HEK293 (cell line): ENCODE measurements around the gene DENND2A.

Experiments
- CTCF ChIA-PET: fragments of 350-600 bp; formaldehyde crosslinking; extraction: SDS; loops from one replicate; lab custom pipeline; 2021; ENCODE audit warnings: antibody characterized with exemption; lab: Yijun Ruan, JAX
- POLR2A ChIA-PET: fragments of 300-600 bp; formaldehyde crosslinking; extraction: SDS; loops from one replicate; lab custom pipeline; 2020; ENCODE audit warnings: antibody characterized with exemption, inconsistent platforms; lab: Yijun Ruan, JAX
- H3K27ac ChIP-seq: fragments of 200-500 bp; sonication (Bioruptor generic); 2 replicates; pipeline ENCODE4 v1.5.1; 2014; ENCODE audit warnings: low read depth, low read length, control low read depth, inconsistent platforms; ENCODE audit errors: extremely low read depth
- H3K36me3 ChIP-seq, 2 experiments: fragments of 200-500 bp in 1 of 2; sonication (Bioruptor generic) in 1 of 2; 1 replicate in 1 of 2; 2 replicates in 1 of 2; pipeline ENCODE4 v1.5.1; 2014 to 2017; ENCODE audit warnings: inconsistent platforms in 2 of 2, low read length in 2 of 2; ENCODE audit not compliant: control insufficient read depth in 2 of 2, insufficient read depth in 1 of 2
- H3K4me1 ChIP-seq: fragments of 200-500 bp; sonication (Bioruptor generic); 2 replicates; pipeline ENCODE4 v1.5.1; 2014; ENCODE audit warnings: mild to moderate bottlenecking, low read length, inconsistent platforms; ENCODE audit not compliant: control insufficient read depth, insufficient read depth
- H3K4me3 ChIP-seq: 2 replicates; pipeline ENCODE4 v1.5.1; 2011; ENCODE audit warnings: low read depth, mild to moderate bottlenecking, control low read depth, low read length, moderate library complexity
- H3K9me3 ChIP-seq: fragments of 200-500 bp; sonication (Bioruptor generic); 2 replicates; pipeline ENCODE4 v1.5.1; 2014; ENCODE audit warnings: low read depth, low read length, inconsistent platforms; ENCODE audit not compliant: control insufficient read depth, insufficient read depth
- HOXA7 ChIP-seq: sonication (generic); formaldehyde crosslinking; IDR thresholded peaks from 2 replicates; pipeline ENCODE4 v1.8.1; 2022; ENCODE audit warnings: missing genetic modification reagents, borderline replicate concordance
- MEIS1 ChIP-seq: sonication (generic); formaldehyde crosslinking; IDR thresholded peaks from 2 replicates; pipeline ENCODE4 v1.8.1; 2022; ENCODE audit warnings: missing genetic modification reagents, mild to moderate bottlenecking, borderline replicate concordance
- MZF1 ChIP-seq: fragments of 450-650 bp; formaldehyde crosslinking; IDR thresholded peaks from 2 replicates; pipeline ENCODE4 v1.5.1; 2017; ENCODE audit warnings: missing biosample characterization, missing genetic modification characterization, borderline replicate concordance
- WT1 ChIP-seq: fragments of 450-650 bp; formaldehyde crosslinking; IDR thresholded peaks from 2 replicates; pipeline ENCODE4 v1.5.1; 2016; ENCODE audit warnings: missing biosample characterization, missing genetic modification characterization
- YY2 ChIP-seq: fragments of 450-650 bp; formaldehyde crosslinking; IDR thresholded peaks from 2 replicates; pipeline ENCODE4 v1.5.1; 2016; ENCODE audit warnings: missing biosample characterization, missing genetic modification characterization
- ZBTB17 ChIP-seq: fragments of 450-650 bp; formaldehyde crosslinking; IDR thresholded peaks from 2 replicates; pipeline ENCODE4 v1.5.1; 2016; ENCODE audit warnings: missing biosample characterization, missing genetic modification characterization
- ZNF146 ChIP-seq: fragments of 450-650 bp; formaldehyde crosslinking; IDR thresholded peaks from 2 replicates; pipeline ENCODE4 v1.5.1; 2016; ENCODE audit warnings: missing biosample characterization, missing genetic modification characterization
- ZNF148 ChIP-seq: fragments of 450-650 bp; formaldehyde crosslinking; IDR thresholded peaks from 2 replicates; pipeline ENCODE4 v1.5.0; 2017; ENCODE audit warnings: missing biosample characterization, missing genetic modification characterization, borderline replicate concordance
- ZNF223 ChIP-seq: fragments of 450-650 bp; formaldehyde crosslinking; IDR thresholded peaks from 2 replicates; pipeline ENCODE4 v1.5.1; 2016; ENCODE audit warnings: missing biosample characterization, missing genetic modification characterization
- ZNF292 ChIP-seq: fragments of 450-650 bp; formaldehyde crosslinking; IDR thresholded peaks from 2 replicates; pipeline ENCODE4 v1.5.1; 2016; ENCODE audit warnings: low read depth, missing biosample characterization, missing genetic modification characterization, borderline replicate concordance
- ZNF76 ChIP-seq: fragments of 450-650 bp; formaldehyde crosslinking; IDR thresholded peaks from 2 replicates; pipeline ENCODE4; 2016; ENCODE audit warnings: low read depth, missing biosample characterization, missing genetic modification characterization, borderline replicate concordance
- ZSCAN16 ChIP-seq: fragments of 450-650 bp; formaldehyde crosslinking; IDR thresholded peaks from 2 replicates; pipeline ENCODE4 v1.5.1; 2016; ENCODE audit warnings: missing biosample characterization, missing genetic modification characterization
- ZSCAN18 ChIP-seq: fragments of 450-650 bp; formaldehyde crosslinking; IDR thresholded peaks from 2 replicates; pipeline ENCODE4 v1.5.1; 2016; ENCODE audit warnings: missing biosample characterization, missing genetic modification characterization
- ZSCAN30 ChIP-seq: fragments of 450-650 bp; IDR thresholded peaks from 2 replicates; pipeline ENCODE4 v1.5.1; 2018; ENCODE audit warnings: missing biosample characterization, mild to moderate bottlenecking, missing genetic modification characterization, moderate library complexity
- TF ChIP-seq, protein P1 (sequence below): fragments of 450-650 bp; formaldehyde crosslinking; IDR thresholded peaks from 2 replicates; pipeline ENCODE4 v1.5.1; 2016; ENCODE audit warnings: missing biosample characterization, missing genetic modification characterization, borderline replicate concordance
- TF ChIP-seq, protein P2 (sequence below): fragments of 450-650 bp; formaldehyde crosslinking; IDR thresholded peaks from 2 replicates; pipeline ENCODE4 v1.5.1; 2016; ENCODE audit warnings: missing biosample characterization, missing genetic modification characterization

The DENND2A gene

DNA sequence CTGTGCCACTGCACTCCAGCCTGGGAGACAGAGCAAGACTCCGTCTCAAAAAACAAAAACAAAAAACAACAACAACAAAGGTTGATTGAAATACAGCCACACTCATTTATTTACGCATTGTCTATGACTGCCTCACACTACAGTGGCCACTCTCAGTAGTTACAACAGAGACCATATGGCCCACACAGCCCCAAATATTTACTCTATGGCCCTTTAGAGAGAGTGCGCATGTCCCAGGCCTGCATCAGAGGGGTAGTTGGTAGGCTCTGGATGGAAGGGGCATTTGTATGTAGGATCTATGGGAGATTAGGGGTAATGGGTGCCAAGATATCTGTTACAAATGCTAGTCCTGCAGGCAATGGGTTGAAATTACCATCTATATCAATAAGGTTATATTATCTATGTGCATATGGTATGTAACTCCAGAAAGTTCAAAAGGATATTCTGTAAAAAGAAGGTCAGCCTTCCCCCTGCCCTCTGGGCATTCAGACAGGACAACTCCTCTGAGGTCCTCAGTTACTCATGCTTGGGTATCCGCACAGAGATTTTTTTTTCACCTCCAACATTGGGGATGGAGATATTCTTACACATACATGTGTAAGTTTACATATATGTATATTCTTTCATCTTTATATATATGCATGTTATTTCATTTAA is 56.3 kb downstream of the DENND2A start:
- CTCF ChIA-PET = no interaction called here
- Histone ChIP-seq H3K27ac (no peak overlapping the region), H3K4me3 (no peak overlapping the region), H3K9me3 (no peaks in the 10 kb centered on the region), H3K4me1 (no peaks in the 10 kb centered on the region), H3K36me3 (peaks cover 0 to 17% of the 10 kb centered on the region in 2 experiments; a peak in 1 of 3 replicates)
- POLR2A ChIA-PET = no interaction called here
- TF ChIP-seq ZNF146 (tag by site-specific recombination) = no peak
- no peak for TF ChIP-seq ZNF223
- no peak for TF ChIP-seq HOXA7
- TF ChIP-seq ZNF292 (tag by site-specific recombination) = no peak
- TF ChIP-seq ZBTB17 = no peak
- TF ChIP-seq, protein P1, sequence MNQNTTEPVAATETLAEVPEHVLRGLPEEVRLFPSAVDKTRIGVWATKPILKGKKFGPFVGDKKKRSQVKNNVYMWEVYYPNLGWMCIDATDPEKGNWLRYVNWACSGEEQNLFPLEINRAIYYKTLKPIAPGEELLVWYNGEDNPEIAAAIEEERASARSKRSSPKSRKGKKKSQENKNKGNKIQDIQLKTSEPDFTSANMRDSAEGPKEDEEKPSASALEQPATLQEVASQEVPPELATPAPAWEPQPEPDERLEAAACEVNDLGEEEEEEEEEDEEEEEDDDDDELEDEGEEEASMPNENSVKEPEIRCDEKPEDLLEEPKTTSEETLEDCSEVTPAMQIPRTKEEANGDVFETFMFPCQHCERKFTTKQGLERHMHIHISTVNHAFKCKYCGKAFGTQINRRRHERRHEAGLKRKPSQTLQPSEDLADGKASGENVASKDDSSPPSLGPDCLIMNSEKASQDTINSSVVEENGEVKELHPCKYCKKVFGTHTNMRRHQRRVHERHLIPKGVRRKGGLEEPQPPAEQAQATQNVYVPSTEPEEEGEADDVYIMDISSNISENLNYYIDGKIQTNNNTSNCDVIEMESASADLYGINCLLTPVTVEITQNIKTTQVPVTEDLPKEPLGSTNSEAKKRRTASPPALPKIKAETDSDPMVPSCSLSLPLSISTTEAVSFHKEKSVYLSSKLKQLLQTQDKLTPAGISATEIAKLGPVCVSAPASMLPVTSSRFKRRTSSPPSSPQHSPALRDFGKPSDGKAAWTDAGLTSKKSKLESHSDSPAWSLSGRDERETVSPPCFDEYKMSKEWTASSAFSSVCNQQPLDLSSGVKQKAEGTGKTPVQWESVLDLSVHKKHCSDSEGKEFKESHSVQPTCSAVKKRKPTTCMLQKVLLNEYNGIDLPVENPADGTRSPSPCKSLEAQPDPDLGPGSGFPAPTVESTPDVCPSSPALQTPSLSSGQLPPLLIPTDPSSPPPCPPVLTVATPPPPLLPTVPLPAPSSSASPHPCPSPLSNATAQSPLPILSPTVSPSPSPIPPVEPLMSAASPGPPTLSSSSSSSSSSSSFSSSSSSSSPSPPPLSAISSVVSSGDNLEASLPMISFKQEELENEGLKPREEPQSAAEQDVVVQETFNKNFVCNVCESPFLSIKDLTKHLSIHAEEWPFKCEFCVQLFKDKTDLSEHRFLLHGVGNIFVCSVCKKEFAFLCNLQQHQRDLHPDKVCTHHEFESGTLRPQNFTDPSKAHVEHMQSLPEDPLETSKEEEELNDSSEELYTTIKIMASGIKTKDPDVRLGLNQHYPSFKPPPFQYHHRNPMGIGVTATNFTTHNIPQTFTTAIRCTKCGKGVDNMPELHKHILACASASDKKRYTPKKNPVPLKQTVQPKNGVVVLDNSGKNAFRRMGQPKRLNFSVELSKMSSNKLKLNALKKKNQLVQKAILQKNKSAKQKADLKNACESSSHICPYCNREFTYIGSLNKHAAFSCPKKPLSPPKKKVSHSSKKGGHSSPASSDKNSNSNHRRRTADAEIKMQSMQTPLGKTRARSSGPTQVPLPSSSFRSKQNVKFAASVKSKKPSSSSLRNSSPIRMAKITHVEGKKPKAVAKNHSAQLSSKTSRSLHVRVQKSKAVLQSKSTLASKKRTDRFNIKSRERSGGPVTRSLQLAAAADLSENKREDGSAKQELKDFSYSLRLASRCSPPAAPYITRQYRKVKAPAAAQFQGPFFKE (tag by site-specific recombination) = no peak
- TF ChIP-seq MEIS1 (CRISPR knock-in tag) = no peak
- TF ChIP-seq ZNF148 (tag by site-specific recombination) = no peak
- TF ChIP-seq ZSCAN30 (tag by site-specific recombination) = no peak
- TF ChIP-seq, protein P2, sequence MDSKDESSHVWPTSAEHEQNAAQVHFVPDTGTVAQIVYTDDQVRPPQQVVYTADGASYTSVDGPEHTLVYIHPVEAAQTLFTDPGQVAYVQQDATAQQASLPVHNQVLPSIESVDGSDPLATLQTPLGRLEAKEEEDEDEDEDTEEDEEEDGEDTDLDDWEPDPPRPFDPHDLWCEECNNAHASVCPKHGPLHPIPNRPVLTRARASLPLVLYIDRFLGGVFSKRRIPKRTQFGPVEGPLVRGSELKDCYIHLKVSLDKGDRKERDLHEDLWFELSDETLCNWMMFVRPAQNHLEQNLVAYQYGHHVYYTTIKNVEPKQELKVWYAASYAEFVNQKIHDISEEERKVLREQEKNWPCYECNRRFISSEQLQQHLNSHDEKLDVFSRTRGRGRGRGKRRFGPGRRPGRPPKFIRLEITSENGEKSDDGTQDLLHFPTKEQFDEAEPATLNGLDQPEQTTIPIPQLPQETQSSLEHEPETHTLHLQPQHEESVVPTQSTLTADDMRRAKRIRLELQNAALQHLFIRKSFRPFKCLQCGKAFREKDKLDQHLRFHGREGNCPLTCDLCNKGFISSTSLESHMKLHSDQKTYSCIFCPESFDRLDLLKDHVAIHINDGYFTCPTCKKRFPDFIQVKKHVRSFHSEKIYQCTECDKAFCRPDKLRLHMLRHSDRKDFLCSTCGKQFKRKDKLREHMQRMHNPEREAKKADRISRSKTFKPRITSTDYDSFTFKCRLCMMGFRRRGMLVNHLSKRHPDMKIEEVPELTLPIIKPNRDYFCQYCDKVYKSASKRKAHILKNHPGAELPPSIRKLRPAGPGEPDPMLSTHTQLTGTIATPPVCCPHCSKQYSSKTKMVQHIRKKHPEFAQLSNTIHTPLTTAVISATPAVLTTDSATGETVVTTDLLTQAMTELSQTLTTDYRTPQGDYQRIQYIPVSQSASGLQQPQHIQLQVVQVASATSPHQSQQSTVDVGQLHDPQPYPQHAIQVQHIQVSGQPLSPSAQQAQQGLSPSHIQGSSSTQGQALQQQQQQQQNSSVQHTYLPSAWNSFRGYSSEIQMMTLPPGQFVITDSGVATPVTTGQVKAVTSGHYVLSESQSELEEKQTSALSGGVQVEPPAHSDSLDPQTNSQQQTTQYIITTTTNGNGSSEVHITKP = no peak
- no peak for TF ChIP-seq ZNF76 (tag by site-specific recombination)
- TF ChIP-seq MZF1 (tag by site-specific recombination) = no peak

DNA sequence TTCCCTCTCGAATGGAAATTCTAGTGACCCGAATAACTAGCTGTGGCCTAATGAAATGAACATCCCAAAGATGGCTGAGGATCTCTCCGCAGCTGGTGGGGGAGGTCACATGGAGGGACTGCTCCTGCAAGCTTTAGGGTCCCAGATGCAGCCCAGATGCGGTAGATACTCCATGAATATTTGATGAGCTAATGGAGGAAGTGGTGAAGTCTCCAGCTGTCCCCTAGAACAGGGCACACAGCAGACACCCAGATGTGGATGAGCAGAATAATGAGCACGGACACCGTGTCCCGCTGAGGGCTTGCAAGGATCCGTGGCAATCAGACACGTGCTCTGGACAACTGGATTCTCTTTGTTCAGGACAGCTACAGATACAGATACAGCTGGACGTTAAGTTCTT is 59.2 kb downstream of the DENND2A start:
- no peak overlapping the region for H3K27ac ChIP-seq
- no peak for TF ChIP-seq WT1 (tag by site-specific recombination)
- TF ChIP-seq ZSCAN16 (tag by site-specific recombination) = no peak
- no peak for TF ChIP-seq ZSCAN18 (tag by site-specific recombination)
- TF ChIP-seq, protein P2 = no peak
- no peak for TF ChIP-seq YY2 (tag by site-specific recombination)
- TF ChIP-seq, all 188 proteins: peak for 0
- Histone ChIP-seq H3K4me1 (no peaks in the 10 kb centered on the region), H3K36me3 (peaks cover 0 to 11% of the 10 kb centered on the region in 2 experiments; a peak in 1 of 3 replicates), H3K9me3 (no peaks in the 10 kb centered on the region), H3K4me3 (no peak overlapping the region)
- ChIA-PET CTCF (no interaction called here), POLR2A (interaction anchor here (0.6 kb wide), 1 partner anchor 855 kb away, joined by 3 read pairs; no protein-coding TSS in a partner anchor)
